ENCODE measurements around the gene TMEM132C. TPM values are rescaled to one million over a fixed set of nuclear protein-coding genes. Genes with fewer than 3 reads are reported as not detected.

The TMEM132C gene
- total and polyA plus RNA-seq, 2 of the 8 experiments (the other 6 are each of a cell fraction or from before 2014, with no cell fraction given) = 0.23 to 0.76 TPM

DNA sequence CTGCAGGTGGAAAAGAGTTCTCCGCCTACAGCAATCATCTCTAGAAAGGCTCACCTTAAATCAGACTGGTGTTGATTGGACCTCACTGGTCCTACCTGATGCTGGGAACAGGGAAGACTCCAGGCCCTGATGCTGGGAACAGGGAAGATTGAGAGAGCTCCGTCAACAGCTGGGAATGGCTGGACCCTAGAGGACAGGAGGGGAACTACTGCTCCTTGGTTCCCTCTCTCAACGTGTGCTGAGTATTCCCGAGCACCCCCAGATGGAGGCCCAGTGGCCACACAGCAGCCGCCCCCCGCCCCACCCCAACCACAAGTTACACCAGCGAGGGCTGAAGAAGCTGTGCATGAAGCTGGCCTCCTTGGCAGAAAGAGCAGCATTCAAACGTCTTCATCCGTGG lies 316.5 kb downstream of the TMEM132C start:
- ChIA-PET POLR2A (ENCODE audit: partially characterized antibody) (no interaction called here), CTCF (ENCODE audit: partially characterized antibody) (interaction anchor here (0.6 to 1.9 kb wide), 27 partner anchors 10 to 1570 kb away, joined by 3 to 13 read pairs (median 4); no protein-coding TSS in a partner anchor)
- Histone ChIP-seq H2BK5ac (ENCODE audit: low read depth, low read length) (no peak overlapping the region), H2AFZ (ENCODE audit: low read length) (no peak overlapping the region), H4K91ac (replicated peaks; ENCODE audit: insufficient read length, low read length) (no peak overlapping the region), H3K4me1 (replicated peaks in 1 of 4; ENCODE audit: control insufficient read depth in 3 of 4, insufficient read depth in 4 of 4, low read length in 3 of 4) (peaks cover 0 to 6% (median 3%) of the 10 kb centered on the region in 4 experiments; a peak in 2 of 7 replicates), H3K23ac (ENCODE audit: insufficient read length) (no peak overlapping the region), H3K9ac (replicated peaks in 1 of 4; ENCODE audit: extremely low read depth in 1 of 4, low read depth in 3 of 4, low read length in 3 of 4) (no peak overlapping the region), H3K4ac (replicated peaks; ENCODE audit: insufficient read length, low read depth, low read length) (no peak overlapping the region), H3K27ac (ENCODE audit: low read depth, low read length) (no peak overlapping the region), H3K56ac (replicated peaks; ENCODE audit: insufficient read length, low read depth, low read length) (no peak overlapping the region), H3K36me3 (ENCODE audit: control insufficient read depth in 2 of 4, insufficient read depth in 4 of 4, low read length in 3 of 4) (no peaks in the 10 kb centered on the region), H3K27me3 (replicated peaks in 1 of 4; ENCODE audit: control insufficient read depth in 3 of 4, extremely low read depth in 1 of 4, insufficient read depth in 3 of 4, low read length in 3 of 4) (no peaks in the 10 kb centered on the region; a peak in 1 of 7 replicates), H2BK20ac (ENCODE audit: low read length) (no peak overlapping the region), H4K5ac (ENCODE audit: insufficient read length, low read depth, low read length) (no peak overlapping the region), H3K18ac (ENCODE audit: extremely low read depth, low read length) (no peak overlapping the region), H3K79me2 (ENCODE audit: control insufficient read depth in 1 of 2, insufficient read depth in 2 of 2, low read length in 2 of 2) (no peaks in the 10 kb centered on the region), H3K14ac (ENCODE audit: insufficient read length) (no peak overlapping the region), H2BK15ac (ENCODE audit: low read length) (no peak overlapping the region; the same call in 1 of the 2 replicates), H4K8ac (ENCODE audit: extremely low read depth, insufficient read depth, low read length) (no peak overlapping the region), H2AK5ac (ENCODE audit: low read depth, low read length) (no peak overlapping the region), H2BK120ac (replicated peaks; ENCODE audit: low read depth, low read length) (no peak overlapping the region), H3K23me2 (ENCODE audit: low read depth, low read length) (no peaks in the 10 kb centered on the region), H3K79me1 (ENCODE audit: low read depth, low read length) (no peaks in the 10 kb centered on the region), H2BK12ac (ENCODE audit: low read depth, low read length) (no peak overlapping the region), H4K20me1 (replicated peaks in 1 of 2; ENCODE audit: control insufficient read depth in 1 of 2, insufficient read depth in 2 of 2, low read length in 2 of 2) (no peaks in the 10 kb centered on the region), H3K4me2 (ENCODE audit: insufficient read depth in 1 of 2, low read depth in 2 of 2, low read length in 2 of 2) (no peak overlapping the region), H3K4me3 (ENCODE audit: extremely low read depth in 1 of 4, insufficient read depth in 2 of 4, low read depth in 3 of 4, low read length in 4 of 4) (no peak overlapping the region), H3K9me3 (ENCODE audit: insufficient read depth in 2 of 2, low read depth in 1 of 2, low read length in 1 of 2) (no peaks in the 10 kb centered on the region; a peak in 1 of 4 replicates)
- WGBS, 2 experiments (ENCODE audit: extremely low coverage in 1 of 2, insufficient coverage in 1 of 2, insufficient read length in 1 of 2, insufficient replicate concordance in 2 of 2, low coverage in 1 of 2, low lambda C conversion rate in 2 of 2, missing lambda C conversion rate in 1 of 2) = 69% methylated on average over 9 of the region's 9 CpGs; no CpG with 5 or more reads in 1 of the 2 experiments
- FAIRE-seq (no peak), DNase-seq (ENCODE audit: low read depth in 1 of 2, low spot score in 2 of 2) (peak; percentile 23 to 63)
- TF ChIP-seq ASH2L (IDR thresholded peaks at IDR 0.05; ENCODE audit: low read length) = no peak
- TF ChIP-seq RXRA (IDR thresholded peaks at IDR 0.05; ENCODE audit: insufficient read depth, low read depth, low read length) = no peak
- TF ChIP-seq RAD21 (IDR thresholded peaks at IDR 0.05 in 1 of 2, conservative IDR thresholded peaks at IDR 0.05 in 1 of 2; ENCODE audit: low read depth in 2 of 2, low read length in 2 of 2) = peak; percentile 56 to 68
- no peak for TF ChIP-seq SP2 (IDR thresholded peaks at IDR 0.05; ENCODE audit: low read length)
- no peak for TF ChIP-seq YY1 (IDR thresholded peaks at IDR 0.05; ENCODE audit: low read depth, low read length)
- TF ChIP-seq FOSL1 (IDR thresholded peaks at IDR 0.05; ENCODE audit: insufficient read depth, low read depth, low read length) = no peak
- no peak for TF ChIP-seq HDAC2 (IDR thresholded peaks at IDR 0.05; ENCODE audit: borderline replicate concordance in 1 of 2, low read depth in 2 of 2, low read length in 2 of 2)
- no peak for TF ChIP-seq EP300 (IDR thresholded peaks at IDR 0.05; ENCODE audit: borderline replicate concordance in 1 of 2, low read depth in 2 of 2, low read length in 2 of 2)
- TF ChIP-seq, protein P1, sequence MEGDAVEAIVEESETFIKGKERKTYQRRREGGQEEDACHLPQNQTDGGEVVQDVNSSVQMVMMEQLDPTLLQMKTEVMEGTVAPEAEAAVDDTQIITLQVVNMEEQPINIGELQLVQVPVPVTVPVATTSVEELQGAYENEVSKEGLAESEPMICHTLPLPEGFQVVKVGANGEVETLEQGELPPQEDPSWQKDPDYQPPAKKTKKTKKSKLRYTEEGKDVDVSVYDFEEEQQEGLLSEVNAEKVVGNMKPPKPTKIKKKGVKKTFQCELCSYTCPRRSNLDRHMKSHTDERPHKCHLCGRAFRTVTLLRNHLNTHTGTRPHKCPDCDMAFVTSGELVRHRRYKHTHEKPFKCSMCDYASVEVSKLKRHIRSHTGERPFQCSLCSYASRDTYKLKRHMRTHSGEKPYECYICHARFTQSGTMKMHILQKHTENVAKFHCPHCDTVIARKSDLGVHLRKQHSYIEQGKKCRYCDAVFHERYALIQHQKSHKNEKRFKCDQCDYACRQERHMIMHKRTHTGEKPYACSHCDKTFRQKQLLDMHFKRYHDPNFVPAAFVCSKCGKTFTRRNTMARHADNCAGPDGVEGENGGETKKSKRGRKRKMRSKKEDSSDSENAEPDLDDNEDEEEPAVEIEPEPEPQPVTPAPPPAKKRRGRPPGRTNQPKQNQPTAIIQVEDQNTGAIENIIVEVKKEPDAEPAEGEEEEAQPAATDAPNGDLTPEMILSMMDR (IDR thresholded peaks at IDR 0.05; ENCODE audit: control extremely low read depth in 1 of 3, insufficient read depth in 1 of 3, low read depth in 1 of 3, low read length in 3 of 3) = peak; percentile 54 to 84 (median 76)
